Ureter (tissue), 1 donor: ENCODE measurements around the gene PITPNB. TPM values are rescaled to one million over a fixed set of nuclear protein-coding genes. Genes with fewer than 3 reads are reported as not detected.

Experiments used
- DNase-seq: peaks from one replicate; pipeline ENCODE4 v3.0.0-alpha.2; 2020; ENCODE audit warnings: low spot score
- total RNA-seq: library from RNA; stranded (reverse); gene quantifications from one replicate; pipeline ENCODE4 v1.2.4, GENCODE V29; 2023
- donor health status: DM: yes; HTN: yes; CAD: no.

Gene PITPNB
- total RNA-seq, 1 donor from 2014 or later, result 93.7 TPM

DNA sequence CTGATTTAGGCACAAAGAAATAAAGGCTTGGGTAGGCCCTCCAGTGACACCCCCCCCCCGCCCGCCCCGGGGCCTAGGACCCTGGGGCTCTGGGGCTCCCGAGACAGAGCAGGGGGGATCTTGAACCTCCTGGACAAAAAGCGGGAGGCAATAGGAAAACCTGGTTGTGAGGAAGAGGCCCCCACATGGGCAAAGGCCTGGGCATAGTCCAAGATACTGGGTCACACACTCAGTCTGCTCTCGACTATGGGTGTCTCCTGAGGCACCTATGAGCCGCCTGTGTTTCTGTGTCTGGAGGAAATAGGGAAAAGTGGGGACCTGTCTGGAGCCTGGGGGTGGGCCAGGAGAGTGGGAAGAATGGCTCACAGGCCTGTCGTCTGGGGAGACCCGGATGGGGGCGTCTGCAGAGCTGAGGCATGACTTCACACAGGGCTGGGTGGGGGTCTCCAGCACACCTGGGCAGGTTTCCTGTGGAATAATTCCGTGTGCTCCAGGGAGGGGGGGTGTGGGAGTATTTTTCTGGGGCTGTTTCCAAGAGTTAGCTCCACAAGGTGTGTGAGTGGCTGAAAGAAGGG is 115.1 kb downstream of the PITPNB start:
- DNase-seq, result no peak

DNA sequence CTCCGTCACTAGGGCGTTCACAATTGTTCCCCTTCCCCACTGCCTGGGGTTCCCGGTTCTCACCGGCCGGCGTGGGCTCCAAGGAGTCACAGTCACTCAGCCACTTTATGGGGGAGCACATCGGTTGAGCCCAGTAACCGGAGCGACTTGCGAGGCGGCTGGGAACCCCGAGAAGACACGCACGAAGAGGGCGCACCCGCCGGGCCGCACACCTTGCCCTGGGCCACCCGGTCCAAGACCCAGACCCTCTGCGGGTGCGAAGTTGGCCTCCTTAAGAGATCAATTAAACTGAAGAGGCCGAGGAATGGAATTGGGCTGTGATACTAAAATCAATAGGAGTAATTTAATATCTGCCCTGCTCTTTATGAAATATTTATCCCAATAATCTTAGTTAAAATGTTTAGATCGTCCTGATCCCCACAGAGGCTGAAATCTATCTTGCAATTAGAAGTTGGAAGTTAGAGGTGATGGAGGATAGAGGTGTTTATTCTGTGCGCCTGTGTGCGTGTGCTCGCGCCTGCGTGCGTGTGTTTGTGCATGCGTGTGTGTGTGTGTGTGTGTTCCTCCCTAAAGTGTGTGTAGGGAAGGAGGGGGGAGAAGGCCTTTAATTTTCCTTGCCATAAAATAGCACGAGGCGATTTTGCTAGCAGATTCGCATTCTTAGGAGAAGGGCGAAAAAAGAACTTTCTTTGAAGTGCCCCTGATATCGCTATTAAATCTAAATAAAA is 116.5 kb downstream of the PITPNB start:
- no peak for DNase-seq

Other genes with a start within 250 kb of the PITPNB start
- 3.3 TPM for gene MN1, start 117.5 kb downstream of the PITPNB start, total RNA-seq